Left lobe of liver (tissue), 2 donors: ENCODE results near the gene PIP4K2B. TPM values are rescaled to one million over a fixed set of nuclear protein-coding genes. Genes with fewer than 3 reads are reported as not detected.
"Not testable (repeated sequence)": the region's sequence is repeated elsewhere in the genome, so short reads cannot be mapped to it uniquely, and the experiment has no call there.

Experiments used
- ATAC-seq: fragments of 200-7000 bp; cut with Tn5 transposase; one replicate; pipeline ENCODE4 v1.9.1; 2020; ENCODE audit warnings: mild to moderate bottlenecking, moderate library complexity
- DNase-seq: peaks from one replicate; pipeline ENCODE4 v3.0.0-alpha.2; 2020; ENCODE audit warnings: low spot score
- total RNA-seq: library from RNA; stranded (reverse); gene quantifications from one replicate; pipeline ENCODE4 v1.2.1, GENCODE V29; 2021
- donor health status: DM: no; HTN: no; CAD: no; lungs with moderate emphysema.
- donor health status: DM: no; HTN: yes; CAD: no.

Gene PIP4K2B
- total RNA-seq, result 19.8 TPM

GRCh38 chr17:38799501-38800236 lies at the start of gene PIP4K2B:
TSS of gene PIP4K2B (minus strand) at chr17:38799556. CDS start at chr17:38799424, 132 bp downstream.
- ATAC-seq, result peak; percentile 93

GRCh38 chr17:38848557-38848891 lies 49.2 kb upstream of the PIP4K2B start:
- ATAC-seq (no peak), DNase-seq (no peak)

More at GRCh38 chr17:38799501-38800236, at the start of gene PIP4K2B:
- peak; percentile 97 for DNase-seq

DNA sequence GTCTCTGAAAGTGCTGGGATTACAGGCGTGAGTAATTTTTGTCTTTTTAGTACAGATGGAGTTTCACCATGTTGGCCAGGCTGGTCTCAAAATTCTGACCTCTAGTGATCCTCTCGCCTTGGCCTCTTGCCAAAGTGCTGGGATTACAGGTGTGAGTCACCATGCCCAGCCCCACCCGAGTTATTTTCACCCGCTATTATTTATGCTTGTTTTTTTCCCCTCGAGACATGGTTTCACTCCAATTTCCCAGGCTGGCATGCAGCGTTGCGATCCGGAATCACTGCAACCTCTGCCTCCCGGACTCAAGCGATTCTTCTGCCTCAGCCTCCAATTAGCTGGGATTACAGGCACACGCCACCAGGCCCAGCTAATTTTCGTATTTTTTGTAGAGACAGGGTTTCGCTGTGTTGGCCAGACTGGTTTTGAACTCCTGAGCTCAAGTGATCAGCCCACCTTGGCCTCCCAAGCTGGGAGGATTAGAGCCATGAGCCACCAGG lies 45.0 kb upstream of the PIP4K2B start:
- peak; percentile 62 for DNase-seq
- ATAC-seq, result peak; percentile 63

DNA sequence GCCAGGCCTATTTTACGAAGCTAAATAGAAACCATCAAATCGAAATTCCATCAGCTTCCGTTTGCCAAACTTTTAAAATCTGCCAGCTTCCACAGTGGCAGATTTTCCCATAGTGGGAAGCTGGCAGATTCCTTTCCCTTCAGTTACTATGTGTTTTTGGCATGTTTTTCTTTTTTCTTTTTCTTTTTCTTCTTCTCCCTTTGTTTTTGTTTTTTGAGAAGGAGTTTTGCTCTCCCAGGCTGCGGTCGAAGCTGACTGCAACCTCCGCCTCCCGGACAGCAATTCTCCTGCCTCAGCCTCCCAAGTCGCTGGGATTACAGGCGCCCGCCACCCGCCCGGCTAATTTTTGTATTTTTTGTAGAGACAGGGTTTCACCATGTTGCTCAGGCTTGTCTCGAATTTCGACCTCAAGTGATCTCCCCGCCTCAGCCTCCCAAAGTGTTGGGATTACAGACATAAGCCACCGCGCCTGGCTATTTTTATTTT lies 26.4 kb upstream of the PIP4K2B start:
- ATAC-seq, result no peak
- no peak for DNase-seq

DNA sequence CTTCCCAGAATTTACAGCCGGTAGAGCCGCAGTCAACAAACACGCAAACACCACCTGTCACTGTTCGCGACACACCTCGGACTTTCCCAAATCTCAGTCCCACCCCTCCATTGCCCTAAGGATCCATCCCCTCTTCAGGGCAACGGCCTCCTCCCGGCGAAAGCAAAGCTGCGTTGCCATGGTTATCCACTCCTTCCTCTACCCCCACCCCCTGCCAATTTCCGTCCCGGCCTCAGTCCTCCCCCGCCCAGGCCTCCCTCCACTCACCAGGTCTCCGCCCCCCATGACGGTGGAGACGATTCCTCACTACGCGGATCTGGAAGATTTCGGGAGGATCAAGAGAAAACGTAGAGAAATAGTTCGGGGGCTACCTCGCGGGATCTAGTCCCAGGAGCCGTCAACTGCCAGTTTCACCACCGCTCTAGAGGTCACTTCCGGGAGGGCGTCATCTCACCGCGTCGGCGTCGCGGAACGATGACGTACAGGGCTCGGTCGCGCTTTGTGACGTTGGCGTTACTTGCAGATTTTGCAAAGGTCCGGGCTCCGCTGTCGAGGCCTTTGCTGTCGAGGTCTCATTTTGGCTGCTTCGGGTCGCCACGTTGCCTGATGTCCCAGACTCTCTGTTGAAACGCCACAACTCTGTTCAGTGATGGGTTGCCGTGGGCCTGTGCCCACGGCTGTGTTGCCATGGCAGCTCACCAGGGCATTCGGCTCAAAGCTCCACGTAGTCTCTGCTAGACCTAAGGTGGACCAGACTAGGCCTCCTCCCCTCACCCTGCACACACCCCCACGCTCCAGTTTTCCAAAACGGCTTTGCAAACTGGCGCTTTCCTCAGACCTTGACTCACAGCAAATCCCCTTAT lies 25.8 kb upstream of the PIP4K2B start, which contains the start of gene CWC25:
TSS of gene CWC25 (minus strand) at position 423 of the 863 bp plus-strand sequence. CDS start at position 285, 138 bp downstream.
- ATAC-seq (peak; percentile 87), DNase-seq (peak; percentile 98)

DNA sequence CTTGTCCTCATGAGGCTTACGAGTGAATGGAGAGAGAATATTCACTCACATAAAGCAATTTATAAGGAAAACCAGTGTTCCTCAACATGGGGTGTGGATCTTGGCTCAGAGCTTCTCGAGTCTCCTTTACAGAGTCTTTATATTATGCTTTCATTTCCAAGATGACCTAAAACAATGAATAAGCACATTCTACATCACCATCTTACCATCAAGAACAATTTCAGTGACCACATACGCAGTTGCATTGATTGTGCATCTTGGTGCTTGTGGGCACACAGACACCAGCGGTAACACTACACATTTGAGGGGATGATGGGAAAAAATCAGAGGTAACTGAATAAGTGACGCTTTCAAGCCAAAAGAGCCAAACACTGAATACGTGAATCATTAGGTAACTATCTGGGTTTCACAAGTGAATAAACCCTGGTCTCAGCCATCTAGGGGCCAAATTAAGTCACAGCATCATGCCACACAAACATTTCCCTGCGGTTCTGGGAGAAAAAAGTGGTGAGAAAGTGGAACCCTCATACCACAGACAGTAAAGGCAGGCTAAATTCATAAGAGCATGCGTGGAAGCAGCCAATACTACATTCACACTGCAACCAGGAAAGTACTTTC lies 16.3 kb upstream of the PIP4K2B start:
- DNase-seq (no peak), ATAC-seq (peak; percentile 60)

DNA sequence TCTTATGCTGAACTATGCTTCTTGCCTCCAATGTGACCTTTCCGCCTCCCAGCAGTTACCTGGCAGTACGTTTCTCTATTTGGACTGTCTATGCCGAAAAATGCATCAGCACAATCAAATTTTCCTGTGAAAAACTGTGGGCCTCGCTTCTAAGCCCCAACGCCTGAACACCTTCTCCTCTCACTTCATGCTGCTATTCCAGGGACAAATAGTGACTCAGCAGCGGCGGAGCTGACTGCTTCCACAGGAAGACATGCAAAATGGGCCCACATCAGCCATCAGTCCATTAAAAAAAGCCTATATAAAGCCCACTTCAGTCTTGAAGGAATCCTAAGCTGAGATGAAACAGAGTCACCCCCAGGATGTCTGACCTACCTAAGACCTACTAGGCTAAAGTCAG lies 10.5 kb upstream of the PIP4K2B start:
- ATAC-seq, result no peak

DNA sequence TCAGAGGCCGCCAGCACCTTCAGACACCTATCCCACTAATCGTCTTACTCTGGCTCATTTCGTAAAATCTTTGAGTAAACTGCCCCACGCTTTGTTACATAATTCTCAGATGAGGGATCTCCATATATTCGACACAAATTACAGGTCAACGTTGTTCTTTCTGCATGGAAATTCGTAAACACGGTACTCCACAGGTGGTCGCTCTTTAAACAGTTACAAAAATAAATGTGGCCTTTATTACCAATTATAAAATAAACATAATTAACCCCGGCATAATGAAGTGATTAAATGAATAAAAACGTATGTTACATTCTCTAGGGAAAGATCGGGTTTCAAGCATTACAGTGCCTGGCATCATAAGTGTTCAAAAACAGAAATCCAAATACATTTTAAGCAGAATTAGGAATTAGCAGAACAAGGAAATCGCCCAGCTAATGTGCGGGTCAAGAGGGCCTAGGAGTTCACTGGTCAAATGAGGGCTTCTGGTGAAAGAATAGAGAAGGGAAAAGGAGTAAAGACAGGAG lies 943 bp upstream of the PIP4K2B start:
- no peak for ATAC-seq
- DNase-seq, result no peak

More for the DNA sequence above, 10.5 kb upstream of the PIP4K2B start:
- no peak for DNase-seq

- no peak for DNase-seq
- peak; percentile 29 for ATAC-seq
Observed at GRCh38 chr17:38798614-38799500, 499 bp downstream of the PIP4K2B start.

- ATAC-seq (no peak), DNase-seq (no peak)
Observed at GRCh38 chr17:38797828-38798227, 1.5 kb downstream of the PIP4K2B start.

- ATAC-seq, result no peak
- no peak for DNase-seq
Observed at GRCh38 chr17:38797158-38797490, 2.2 kb downstream of the PIP4K2B start.

- DNase-seq, result no peak
Observed at GRCh38 chr17:38796451-38797157, 2.8 kb downstream of the PIP4K2B start.

DNA sequence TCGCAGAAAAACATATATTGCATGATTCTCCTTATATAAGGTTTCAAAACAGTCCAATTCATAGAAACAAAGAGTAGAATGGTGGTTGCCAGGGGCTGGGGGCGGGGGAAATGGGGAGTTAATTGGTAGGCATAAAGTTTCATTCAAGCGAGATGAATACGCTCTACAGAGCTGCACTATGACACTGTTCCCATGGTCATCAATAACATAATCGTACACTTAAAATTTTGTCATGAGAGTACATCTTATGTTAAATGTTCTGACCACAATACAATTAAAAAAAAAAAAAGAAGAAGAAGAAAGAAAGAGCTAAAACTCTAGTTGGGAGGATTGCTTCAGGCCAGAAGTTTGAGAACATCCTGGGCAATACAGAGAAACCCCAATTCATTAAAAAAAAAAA lies 5.1 kb downstream of the PIP4K2B start:
- DNase-seq, result no peak

More at GRCh38 chr17:38796451-38797157, 2.8 kb downstream of the PIP4K2B start:
- ATAC-seq, result no peak

GRCh38 chr17:38791162-38791561 lies 8.2 kb downstream of the PIP4K2B start:
- ATAC-seq (no peak), DNase-seq (no peak)

More for the DNA sequence above, 5.1 kb downstream of the PIP4K2B start:
- no peak for ATAC-seq

- not testable (repeated sequence) for ATAC-seq, DNase-seq
Observed at GRCh38 chr17:38790148-38790707, 9.1 kb downstream of the PIP4K2B start.

DNA sequence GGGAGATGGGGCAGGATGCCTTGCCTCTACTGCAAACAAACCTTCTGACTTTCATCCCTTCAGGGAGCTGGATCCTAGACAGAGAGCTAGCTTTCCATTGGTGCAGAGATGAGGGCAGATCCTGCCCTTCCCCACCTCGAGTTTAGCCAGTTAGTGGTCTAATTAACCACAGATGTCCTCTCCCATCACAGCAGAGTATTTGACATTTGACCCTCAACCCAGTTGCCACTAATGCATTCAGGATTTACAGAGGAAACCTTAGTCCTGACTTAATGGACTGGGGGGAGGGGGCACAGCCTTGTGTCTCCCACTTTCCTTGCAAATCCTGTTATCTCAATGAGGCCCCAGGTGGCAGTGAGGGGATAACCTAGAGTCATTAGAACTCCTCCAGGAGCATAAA lies 10.2 kb downstream of the PIP4K2B start:
- no peak for DNase-seq
- no peak for ATAC-seq

DNA sequence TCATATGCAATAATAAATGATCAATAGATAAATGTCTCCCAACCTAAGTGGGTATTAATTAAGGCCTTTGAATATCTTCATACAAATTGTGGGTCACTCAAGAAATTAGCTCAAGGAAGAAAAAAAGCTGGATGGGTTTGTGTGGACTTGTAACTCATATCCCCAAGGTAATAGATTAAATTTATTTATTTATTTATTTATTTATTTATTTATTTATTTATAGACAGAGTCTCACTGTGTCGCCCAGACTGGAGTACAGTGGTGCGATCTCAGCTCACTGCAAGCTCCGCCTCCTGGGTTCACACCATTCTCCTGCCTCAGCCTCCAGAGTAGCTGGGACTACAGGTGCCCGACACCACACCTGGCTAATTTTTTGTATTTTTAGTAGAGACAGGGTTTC lies 11.4 kb downstream of the PIP4K2B start:
- not testable (repeated sequence) for ATAC-seq, DNase-seq

- DNase-seq (no peak), ATAC-seq (no peak)
Observed at GRCh38 chr17:38786372-38786771, 13.0 kb downstream of the PIP4K2B start.

DNA sequence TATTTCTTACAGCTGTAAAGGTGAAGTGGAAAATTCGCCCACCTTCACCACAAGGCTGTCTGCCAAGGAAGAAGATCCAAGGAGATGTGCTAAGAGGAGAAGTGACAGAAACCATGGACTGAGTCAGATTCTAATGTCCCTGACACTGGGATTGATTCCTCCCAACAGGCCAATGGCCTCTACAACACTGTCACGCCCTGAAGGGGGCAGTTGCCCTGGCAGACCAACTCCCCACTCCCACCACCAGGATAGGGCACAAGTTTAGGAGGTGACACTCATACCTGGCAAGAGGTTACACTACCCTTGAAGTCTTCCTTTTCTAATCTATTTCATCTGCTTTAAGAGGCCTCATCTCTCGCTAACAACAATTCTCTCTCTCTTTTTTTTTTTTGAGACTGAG lies 16.1 kb downstream of the PIP4K2B start:
- DNase-seq, result no peak
- ATAC-seq, result no peak
